ENCODE results near the gene RHBDF2.
"Not testable (repeated sequence)": the region's sequence is repeated elsewhere in the genome, so short reads cannot be mapped to it uniquely, and the experiment has no call there.

Gene RHBDF2

DNA sequence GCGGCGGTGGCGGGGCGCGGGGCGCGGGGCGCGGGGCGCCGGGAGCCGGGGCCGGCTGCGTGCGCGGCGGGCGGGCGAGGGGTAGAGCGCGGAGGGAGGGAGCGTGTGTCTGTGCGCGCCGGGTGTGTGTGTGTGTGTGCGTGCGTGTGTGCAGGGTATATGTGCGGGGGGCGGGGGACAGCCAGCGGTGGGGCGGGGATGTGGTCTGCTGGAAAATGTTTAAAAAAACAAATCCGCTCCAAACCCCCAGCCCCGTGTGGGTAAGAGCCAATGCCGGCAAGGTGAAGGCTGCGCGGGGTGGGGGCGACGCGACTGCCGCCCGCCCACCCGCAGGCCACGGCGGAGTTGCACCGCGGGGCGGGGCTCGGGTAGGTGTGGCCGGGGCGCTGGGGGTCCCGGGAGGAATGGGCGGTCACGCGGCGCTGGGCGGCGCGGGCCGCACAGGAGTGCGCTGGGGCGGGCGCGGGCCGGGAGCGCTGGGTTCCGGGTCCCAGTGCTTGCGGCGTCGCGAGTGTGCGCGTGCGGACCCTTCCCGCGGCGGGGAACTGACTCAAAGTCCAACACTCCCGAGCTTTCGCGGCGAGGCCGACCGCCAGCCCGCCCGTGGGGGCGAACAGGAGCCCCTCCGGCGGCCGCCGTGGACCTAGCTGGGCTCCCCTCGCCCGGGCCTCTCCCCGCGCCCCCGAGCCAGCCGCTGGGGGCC is 36.5 kb upstream of the RHBDF2 start, which contains the start of gene CYGB:
CYGB (minus strand) TSS at position 132 of the 703 bp plus-strand sequence. CDS start 167 bp downstream, outside the sequence.
- DNase-seq: no peak

DNA sequence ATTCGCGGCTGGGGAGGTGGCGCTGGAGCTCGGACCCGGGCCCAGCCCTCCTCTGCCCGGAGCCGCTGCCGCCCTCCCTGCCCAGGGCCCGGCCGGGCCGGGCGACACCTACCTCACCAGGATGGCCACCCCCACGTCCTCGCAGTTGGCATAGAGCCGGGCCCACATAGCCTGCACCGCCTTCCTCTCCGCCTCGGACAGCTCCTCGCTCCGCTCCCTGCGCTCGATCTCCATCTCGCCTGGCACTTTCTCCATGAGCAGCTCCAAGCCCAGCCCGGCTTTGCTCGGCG is 36.0 kb upstream of the RHBDF2 start:
- no peak for DNase-seq

- DNase-seq: no peak
Observed at GRCh38 chr17:76536511-76537287, 35.5 kb upstream of the RHBDF2 start.

DNA sequence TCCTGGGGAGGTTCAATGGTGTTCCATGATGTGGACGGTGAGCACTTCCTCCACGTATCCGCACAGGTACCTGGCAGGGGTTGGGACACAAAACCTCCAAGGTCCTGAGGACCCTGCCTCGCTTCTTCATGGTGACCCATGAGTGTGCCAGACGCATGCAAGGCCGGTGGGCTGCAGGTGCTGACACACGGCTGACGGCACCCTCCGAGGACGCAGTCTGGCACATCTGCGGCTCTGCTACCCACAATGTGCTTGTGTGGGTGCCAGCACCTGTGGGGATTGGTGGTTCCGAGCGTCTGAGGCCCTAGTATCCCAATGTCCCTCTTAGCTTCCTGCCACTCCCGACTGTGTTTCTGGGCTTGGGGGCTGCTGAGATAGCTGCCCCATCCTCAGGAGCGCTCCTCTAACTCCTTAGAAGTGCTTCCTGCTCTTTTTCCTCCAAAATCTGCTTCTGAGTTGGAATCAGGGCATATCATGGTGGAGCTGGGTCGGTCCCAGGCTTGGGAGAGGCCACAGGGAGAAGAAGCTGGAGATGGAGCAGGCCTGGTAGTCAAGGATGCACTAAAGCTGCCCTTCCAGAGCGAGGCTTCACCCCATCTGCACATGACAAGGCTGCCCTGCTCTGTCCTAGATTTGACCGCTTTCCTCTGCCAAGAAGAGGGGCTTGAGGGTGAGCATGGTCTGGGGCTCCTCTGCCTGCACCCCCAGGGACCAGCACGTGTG is 34.7 kb upstream of the RHBDF2 start:
- DNase-seq: no peak

DNA sequence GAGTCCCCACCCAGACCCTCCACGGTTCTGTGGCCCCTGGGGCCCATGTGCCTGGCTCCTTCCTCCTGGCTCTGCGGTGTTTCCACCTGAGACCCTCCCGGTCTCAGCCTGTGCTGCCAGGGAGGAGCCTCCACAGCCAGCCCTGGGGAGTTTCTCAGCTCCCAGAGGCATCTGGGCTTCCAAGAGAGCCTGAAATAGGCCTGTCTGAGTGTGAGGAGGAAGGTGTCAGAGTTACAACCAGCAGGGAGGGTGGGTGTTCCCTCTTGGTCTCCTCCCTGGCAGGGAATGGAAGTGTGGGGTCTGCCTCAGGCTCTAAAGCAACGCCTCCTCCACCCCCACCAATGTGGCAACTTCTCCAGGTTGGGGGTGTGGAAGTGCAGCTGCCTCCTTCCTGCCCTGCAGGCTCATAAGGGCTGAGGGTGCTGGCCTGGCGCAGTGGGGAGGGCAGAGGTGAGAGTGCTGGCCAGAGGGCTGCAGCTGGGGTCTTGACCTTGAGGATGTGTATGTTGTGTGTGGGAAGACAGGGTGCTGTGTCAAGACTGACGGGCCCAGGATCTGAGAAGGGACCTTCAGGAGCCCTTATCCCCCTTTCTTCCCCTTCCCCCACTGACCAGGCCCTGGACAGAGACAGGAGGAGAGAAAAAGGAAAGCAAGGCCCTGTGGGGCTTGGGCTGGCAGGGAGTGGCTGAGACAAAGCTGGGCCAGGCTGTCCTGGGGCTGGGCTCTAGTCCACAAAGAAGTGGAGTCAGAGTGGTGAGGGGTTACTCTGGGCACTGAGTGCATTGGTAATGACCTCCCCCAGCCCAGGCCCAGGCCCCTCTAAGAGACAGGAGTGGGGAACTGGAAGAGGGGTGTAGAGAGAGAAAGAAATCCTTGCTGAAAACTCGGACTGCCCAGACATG is 33.9 kb upstream of the RHBDF2 start:
- no peak for DNase-seq

GRCh38 chr17:76533640-76534359 is 32.6 kb upstream of the RHBDF2 start:
- not testable (repeated sequence) for DNase-seq

DNA sequence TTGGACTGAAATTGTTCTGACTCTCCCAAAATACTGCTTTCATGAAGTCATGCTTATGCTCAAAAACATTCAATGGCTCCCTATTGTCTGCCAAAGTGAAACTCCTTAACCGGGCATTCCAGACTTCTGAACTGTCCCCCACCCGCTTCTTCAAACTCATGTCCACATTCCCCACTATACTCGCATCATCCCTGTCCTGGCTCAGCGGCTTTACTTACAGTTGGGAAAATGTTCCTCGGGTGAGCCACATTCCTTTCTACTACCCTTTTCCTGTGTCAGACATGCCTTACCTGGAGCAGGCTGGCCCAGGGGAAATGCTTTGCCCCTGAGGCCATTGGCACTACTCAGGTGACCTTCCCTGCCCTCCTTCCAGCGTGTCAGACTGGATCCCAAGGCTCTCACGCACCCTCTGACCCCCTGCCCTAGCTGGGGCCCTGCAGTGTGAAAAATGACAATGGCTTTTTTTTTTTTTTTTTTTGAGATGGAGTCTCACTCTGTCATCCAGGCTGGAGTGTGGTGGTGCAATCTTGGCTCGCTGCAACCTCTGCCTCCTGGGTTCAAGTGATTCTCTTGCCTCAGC is 30.9 kb upstream of the RHBDF2 start:
- DNase-seq: no peak

DNA sequence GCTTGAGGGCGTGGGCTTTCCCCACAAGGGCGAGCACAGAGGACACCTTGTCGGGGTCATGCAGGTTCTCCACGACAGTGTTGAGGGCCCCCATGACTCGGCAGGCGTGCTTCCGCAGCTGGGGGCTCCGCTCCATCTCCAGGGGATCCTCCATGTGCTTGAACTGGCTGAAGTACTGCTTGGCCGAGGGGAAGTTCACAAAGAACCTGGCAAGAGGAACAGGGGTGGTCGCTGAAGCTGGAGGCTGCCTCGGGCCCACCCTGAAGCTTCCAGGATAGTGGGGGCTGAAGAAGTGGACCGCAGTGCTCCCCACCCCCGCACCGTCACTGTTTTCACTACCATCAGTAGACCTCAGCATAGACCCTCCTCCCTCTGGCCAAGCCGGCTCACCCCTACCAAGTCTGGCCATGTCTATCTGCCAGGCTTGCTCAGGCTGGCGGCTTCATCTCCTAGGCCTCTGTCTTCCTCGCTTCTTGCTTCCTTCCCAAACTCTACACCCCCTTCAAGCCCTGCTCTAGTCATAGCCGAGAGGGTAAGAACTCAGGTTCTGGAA is 30.3 kb upstream of the RHBDF2 start:
- DNase-seq: no peak

DNA sequence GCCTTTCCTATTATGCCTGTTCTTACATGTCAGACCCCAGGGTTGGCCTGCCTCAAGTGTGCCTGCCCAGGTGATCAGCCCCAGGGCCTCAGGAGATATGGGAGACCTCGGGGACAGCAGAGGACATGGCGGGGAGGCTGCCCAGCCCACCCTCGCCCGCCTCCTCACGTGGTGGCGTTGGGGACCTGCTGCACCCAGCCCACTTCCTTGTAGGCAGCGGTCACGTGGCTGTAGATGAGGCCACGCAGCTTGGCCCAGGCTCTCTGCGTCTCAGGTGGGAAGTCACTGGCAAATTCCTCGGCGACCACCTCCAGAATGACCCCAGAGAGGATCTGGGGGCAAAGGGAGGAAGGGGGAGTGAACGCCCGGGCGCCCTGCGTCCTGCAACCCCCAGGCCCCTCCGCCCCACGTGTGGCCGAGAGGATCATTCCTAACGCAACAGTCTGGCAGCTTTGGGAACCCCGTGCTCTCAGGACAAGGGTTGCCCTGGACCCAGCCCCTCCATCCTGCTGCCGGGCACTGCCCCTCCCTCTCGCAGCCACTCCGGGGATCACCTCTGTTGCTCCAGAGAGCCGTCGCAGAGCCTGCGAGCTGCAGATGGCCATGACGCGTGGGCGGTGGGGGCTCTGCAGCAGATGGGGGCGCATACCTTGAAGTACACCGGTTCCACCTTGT is 29.7 kb upstream of the RHBDF2 start:
- no peak for DNase-seq

DNA sequence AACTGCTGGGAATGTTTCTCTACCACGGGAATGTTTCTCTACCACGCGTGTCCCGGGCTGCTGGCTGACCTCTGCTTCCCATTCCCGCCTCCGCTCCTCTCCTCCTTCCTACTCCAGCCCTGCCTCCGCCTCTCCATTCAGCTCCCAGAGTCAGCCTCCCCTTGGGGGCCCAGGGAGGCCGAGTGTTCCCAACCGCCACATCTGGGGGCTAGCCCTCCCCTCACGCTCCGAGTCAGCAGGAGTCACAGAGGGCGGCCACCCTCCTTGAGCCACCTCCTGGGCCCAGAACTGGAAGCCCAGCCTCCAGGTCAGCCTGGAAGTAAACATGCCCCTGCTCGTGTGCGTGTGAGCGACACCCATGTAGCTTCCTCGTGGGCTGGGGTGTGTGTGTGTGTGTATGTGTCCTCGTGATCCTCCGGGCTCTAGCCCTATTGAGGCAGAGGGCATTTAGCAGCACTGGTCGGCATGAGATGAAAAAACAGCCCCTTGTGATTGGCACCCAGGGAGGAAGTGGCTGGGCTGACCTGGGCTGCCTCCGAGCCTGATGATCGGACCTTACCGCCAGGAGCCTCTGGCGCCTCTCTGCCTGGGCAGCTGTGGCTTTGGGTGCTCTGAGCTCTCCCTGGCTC is 29.0 kb upstream of the RHBDF2 start:
- DNase-seq: no peak

DNA sequence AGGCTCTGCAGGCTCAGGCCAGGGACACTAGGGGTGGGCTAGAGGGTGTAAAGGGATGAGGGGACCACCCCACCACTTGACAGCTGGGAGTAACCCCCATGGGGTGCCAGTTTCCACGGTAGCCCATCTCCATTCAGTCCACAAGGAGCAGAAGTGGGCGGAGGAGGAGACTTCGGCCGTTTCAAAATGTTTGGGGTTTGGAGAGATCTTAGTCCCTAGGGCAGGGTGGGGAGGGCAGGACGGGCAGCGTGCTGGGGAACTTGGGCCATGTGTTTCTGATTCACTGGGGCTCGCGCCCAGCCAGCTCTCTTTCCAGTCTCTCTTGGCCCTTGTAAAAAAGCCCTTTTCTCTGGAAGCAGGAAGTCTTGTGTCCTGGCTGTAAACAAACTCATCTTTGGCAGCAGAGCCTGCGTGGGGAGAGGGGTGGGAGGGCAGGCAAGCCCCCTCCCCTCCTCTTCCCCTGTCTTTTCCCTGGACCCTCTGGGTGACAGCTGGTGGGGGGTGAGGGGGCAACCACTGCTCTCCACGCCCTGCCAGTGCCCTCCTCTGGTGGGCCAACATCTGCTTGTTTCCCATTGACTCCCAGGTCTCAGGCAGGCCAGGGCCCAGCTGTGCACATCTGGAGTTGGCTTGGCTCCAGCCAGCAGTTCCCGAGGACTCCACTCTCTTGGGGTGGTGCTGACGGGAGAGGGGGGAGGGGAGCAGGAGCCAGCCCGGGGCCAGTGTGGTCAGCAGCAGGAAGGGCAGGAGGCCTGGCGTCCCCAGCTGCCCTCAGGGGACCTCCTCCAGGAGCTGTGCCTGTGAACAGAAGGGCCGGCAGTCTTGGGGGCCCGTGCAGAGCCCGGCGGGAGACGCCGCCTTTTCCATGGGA is 28.2 kb upstream of the RHBDF2 start:
- peak; percentile 35 for DNase-seq

DNA sequence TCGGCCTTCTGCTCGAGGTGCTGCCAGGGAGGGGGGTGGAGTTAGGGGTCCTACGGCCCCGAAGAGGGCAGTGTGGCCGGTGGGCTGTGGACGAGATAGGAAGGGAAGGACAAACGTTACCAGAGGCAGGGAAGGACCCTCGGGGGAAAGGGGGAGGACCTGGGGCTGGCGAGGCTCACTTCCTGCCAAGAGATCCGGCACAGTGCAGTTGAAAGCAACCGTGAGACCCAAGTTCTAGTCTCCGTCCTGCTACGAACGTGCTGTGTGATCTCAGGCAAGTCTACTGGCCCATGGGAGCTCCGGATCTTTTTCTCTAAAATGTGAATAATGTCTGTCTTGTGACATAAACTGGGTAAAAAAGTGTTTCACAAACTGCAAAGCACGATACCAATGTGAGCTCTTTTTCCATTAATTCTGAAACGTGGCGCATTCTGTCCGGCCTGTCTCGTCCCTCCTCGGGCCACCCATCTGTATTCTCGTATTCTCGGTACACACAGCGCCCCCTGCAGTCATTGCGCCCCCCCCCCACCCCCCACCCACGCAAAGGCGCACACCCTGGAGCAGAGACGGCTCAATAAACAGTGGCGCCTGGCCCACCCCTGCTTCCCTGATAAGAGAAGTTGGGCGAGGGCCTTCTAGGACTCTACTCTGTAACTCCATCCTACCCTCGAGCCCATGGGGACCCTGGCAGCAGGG is 27.5 kb upstream of the RHBDF2 start:
- peak; percentile 63 for DNase-seq

- no peak for DNase-seq
Observed at GRCh38 chr17:76528156-76528527, 26.9 kb upstream of the RHBDF2 start.

GRCh38 chr17:76527430-76528111 is 26.3 kb upstream of the RHBDF2 start:
- DNase-seq: no peak

DNA sequence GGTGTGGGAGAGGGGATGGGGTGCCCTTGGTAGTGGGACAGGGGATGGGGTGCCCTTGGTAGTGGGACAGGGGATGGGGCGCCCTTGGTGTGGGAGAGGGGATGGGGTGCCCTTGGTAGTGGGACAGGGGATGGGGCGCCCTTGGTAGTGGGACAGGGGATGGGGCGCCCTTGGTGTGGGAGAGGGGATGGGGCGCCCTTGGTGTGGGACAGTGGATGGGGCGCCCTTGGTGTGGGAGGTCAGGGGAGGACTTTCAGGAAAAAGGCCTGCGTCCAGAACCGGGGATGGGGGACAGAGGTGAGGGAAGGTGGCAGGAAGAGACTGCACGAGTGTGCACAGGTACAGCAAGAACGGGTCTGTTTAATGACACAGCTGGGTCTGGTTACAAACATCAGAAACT is 25.8 kb upstream of the RHBDF2 start:
- DNase-seq: not testable (repeated sequence)

GRCh38 chr17:76525513-76525833 is 24.2 kb upstream of the RHBDF2 start:
- DNase-seq: not testable (repeated sequence)

GRCh38 chr17:76524598-76525512 is 23.6 kb upstream of the RHBDF2 start:
- no peak for DNase-seq
